Uterus (tissue), 2 donors: ENCODE results near the gene NUDT7.

ENCODE experiments used
- CTCF ChIP-seq, 4 experiments: fragments of 200-600 bp in 2 of 4; fragments of 450-650 bp in 2 of 4; sonication (generic) in 2 of 4; IDR thresholded peaks; one replicate each; pipeline ENCODE4 v1.5.1; 2016 to 2019; ENCODE audit warnings: antibody characterized with exemption in 4 of 4, mild to moderate bottlenecking in 2 of 4, moderate library complexity in 1 of 4
- POLR2A ChIP-seq, 2 donors: fragments of 450-650 bp; IDR thresholded peaks; one replicate each; pipeline ENCODE4 v1.6.1; 2016; ENCODE audit warnings: antibody characterized with exemption in 2 of 2, mild to moderate bottlenecking in 1 of 2, moderate library complexity in 1 of 2

- no peak for TF ChIP-seq CTCF (IDR thresholded peaks at IDR 0.05)
- TF ChIP-seq POLR2A (IDR thresholded peaks at IDR 0.05) = no peak
Measured at GRCh38 chr16:77700846-77701245, 21.5 kb upstream of the NUDT7 start.
